ENCODE data around the gene WNK3.

DNA sequence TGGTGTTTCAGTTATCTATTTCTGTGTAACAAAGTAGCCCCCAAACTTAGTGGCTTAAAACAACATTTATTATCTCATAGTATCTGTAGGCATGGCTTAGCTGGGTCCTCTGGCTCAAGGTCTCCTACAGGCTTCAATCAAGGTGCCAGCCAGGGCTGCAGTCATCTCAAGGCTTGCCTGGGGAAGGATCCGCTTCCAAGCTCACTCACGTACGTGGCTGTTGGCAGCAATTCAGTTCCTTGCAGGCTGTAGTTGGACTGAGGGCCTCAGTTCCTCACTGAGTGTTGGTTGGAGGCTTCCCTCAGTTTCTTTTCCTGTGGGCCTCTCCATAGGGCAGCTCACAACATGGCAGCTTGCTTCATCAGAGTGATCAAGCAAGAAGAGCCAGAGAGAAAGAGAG lies 184.1 kb downstream of the WNK3 start:
- TF ChIP-seq GABPA (IDR thresholded peaks at IDR 0.05; ENCODE audit: low read depth), result no peak
- no peak for TF ChIP-seq CTCF (IDR thresholded peaks at IDR 0.05; ENCODE audit: insufficient read depth, low read length)
- no peak for TF ChIP-seq POLR2AphosphoS5 (IDR thresholded peaks at IDR 0.05; ENCODE audit: low read depth)
- no peak for TF ChIP-seq REST (IDR thresholded peaks at IDR 0.05; ENCODE audit: insufficient replicate concordance, low read depth)
